GM06990 (cell line): Measurements from ENCODE around the gene PALLD.

Source experiments
- DNase-seq: peaks from one replicate; pipeline ENCODE4 v3.0.0-alpha.2; 2011; ENCODE audit not compliant: insufficient read length; ENCODE audit errors: extremely low read depth
- H3K27me3 ChIP-seq: replicated peaks from 2 replicates; pipeline ENCODE4 v1.6.0; 2011; ENCODE audit warnings: low read length; ENCODE audit not compliant: control insufficient read depth, insufficient read depth
- H3K36me3 ChIP-seq: 2 replicates; pipeline ENCODE4 v1.5.1; 2011; ENCODE audit warnings: low read length; ENCODE audit not compliant: control insufficient read depth, insufficient read depth
- H3K4me3 ChIP-seq: replicated peaks from 2 replicates; pipeline ENCODE4 v1.5.1; 2011; ENCODE audit warnings: low read depth, mild to moderate bottlenecking, control low read depth, low read length
- TF ChIP-seq, protein P1 (sequence below): IDR thresholded peaks from 2 replicates; pipeline ENCODE4 v1.5.1; 2011; ENCODE audit warnings: low read length, control low read depth, mild to moderate bottlenecking, inconsistent platforms; ENCODE audit not compliant: insufficient read depth, poor library complexity, severe bottlenecking

PALLD gene

DNA sequence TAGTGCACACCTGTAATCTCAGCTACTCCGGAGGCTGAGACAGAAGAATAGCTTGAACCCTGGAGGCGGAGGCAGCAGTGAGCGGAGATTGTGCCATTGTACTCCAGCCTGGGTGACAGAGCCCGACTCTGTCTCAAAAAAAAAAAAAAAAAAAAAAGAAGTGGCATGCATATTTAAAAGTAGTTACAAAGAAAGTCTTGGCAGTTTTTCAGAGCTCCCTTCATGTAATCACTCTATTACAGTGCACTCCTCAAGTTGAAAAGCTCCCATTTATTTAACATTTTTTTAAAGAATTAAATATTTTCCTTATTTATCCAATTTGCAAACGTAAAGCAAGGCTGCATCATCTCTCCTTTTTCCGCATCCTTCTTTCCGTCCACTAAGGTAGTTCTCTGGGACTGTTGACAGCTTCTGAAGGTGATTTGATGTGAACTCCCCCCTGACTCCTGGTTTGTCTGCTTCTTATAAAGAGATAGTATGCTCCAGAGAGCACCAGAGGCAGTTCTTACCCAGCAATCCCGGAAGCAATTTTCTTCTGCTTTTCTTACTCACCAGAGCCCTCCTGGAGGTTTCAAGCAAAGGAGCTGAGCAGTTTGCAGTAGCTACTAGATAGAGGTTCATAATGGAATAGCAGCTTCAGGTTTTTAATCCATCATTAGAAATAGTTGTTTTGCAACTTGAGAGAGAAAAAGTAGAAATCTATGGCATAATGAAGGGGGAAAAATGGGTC lies 151.0 kb downstream of the PALLD start:
- Histone ChIP-seq H3K36me3 (no peaks in the 10 kb centered on the region), H3K27me3 (no peaks in the 10 kb centered on the region; the same call in 1 of the 2 replicates), H3K4me3 (no peak overlapping the region)
- TF ChIP-seq, protein P1, sequence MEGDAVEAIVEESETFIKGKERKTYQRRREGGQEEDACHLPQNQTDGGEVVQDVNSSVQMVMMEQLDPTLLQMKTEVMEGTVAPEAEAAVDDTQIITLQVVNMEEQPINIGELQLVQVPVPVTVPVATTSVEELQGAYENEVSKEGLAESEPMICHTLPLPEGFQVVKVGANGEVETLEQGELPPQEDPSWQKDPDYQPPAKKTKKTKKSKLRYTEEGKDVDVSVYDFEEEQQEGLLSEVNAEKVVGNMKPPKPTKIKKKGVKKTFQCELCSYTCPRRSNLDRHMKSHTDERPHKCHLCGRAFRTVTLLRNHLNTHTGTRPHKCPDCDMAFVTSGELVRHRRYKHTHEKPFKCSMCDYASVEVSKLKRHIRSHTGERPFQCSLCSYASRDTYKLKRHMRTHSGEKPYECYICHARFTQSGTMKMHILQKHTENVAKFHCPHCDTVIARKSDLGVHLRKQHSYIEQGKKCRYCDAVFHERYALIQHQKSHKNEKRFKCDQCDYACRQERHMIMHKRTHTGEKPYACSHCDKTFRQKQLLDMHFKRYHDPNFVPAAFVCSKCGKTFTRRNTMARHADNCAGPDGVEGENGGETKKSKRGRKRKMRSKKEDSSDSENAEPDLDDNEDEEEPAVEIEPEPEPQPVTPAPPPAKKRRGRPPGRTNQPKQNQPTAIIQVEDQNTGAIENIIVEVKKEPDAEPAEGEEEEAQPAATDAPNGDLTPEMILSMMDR, result no peak
- no peak for DNase-seq

- H3K36me3 ChIP-seq, result no peaks in the 10 kb centered on the region
- no peak overlapping the region for H3K4me3 ChIP-seq
- TF ChIP-seq, protein P1, result no peak
- DNase-seq, result no peak
- no peaks in the 10 kb centered on the region; the same call in 1 of the 2 replicates for H3K27me3 ChIP-seq
Measured at GRCh38 chr4:168648494-168648893, 151.6 kb downstream of the PALLD start.

DNA sequence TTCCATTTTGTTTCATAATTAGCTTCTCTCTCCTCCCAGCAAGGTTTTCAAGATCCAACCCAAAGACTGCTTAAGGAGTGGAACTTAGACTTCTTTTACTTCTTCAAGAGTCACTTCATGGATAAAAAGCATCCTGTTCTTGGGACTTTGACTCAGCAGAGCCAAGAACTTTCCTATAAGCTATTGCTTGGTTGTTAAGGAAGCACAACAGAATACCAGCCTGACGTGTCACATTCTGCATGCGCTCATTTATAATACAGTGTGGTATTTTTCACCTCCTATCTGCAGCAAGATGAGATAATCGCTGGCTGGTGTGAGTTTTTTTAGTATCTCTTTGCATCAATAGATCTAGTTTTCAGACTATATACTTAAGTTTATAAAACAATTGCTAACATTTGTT lies 152.1 kb downstream of the PALLD start:
- TF ChIP-seq, protein P1, result no peak
- no peak for DNase-seq
- Histone ChIP-seq H3K27me3 (no peaks in the 10 kb centered on the region; the same call in 1 of the 2 replicates), H3K36me3 (no peaks in the 10 kb centered on the region), H3K4me3 (no peak overlapping the region)

DNA sequence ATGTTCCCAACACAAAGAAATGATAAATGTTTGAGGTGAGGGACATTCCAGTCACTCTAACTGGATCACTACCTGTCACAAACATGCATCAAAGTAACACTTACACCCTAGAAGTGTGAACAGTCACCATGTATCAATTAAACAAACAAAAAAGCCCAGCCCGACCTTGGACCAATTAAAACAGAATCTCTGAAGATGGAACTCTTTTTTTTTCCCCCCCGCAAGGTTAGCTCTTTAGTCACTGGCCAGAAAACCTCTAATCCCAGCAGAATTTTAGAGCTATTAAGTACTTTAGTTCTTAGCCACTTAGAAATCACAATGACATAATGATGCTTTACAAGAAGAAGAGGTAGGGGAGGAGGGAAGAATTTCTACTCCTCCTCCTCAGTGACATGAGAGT lies 154.5 kb downstream of the PALLD start:
- no peaks in the 10 kb centered on the region for H3K36me3 ChIP-seq
- no peak for DNase-seq
- H3K4me3 ChIP-seq, result no peak overlapping the region

GRCh38 chr4:168651864-168652263 lies 155.0 kb downstream of the PALLD start:
- DNase-seq, result no peak
- no peak overlapping the region for H3K4me3 ChIP-seq
- TF ChIP-seq, protein P1, result no peak
- H3K36me3 ChIP-seq, result no peaks in the 10 kb centered on the region
- H3K27me3 ChIP-seq, result no peaks in the 10 kb centered on the region; the same call in 1 of the 2 replicates

More for the DNA sequence above, 154.5 kb downstream of the PALLD start:
- TF ChIP-seq, protein P1, result no peak
- H3K27me3 ChIP-seq, result no peaks in the 10 kb centered on the region; the same call in 1 of the 2 replicates
